Endothelial cell of umbilical vein (primary cell): ENCODE measurements around the gene MRPL57.

Source experiments
- CTCF ChIP-seq, 2 donors: IDR thresholded peaks; 1 replicate in 1 of 2; 2 replicates in 1 of 2; pipeline ENCODE4 v1.5.1; 2011; ENCODE audit warnings: low read length in 2 of 2, mild to moderate bottlenecking in 2 of 2, moderate library complexity in 2 of 2, control low read depth in 1 of 2, inconsistent platforms in 1 of 2, low read depth in 1 of 2; ENCODE audit not compliant: insufficient read depth in 1 of 2; ENCODE audit errors: extremely low read depth in 1 of 2
- EZH2 ChIP-seq: IDR thresholded peaks from 2 replicates; pipeline ENCODE4 v1.6.1; 2012; ENCODE audit warnings: borderline replicate concordance, low read depth, mild to moderate bottlenecking, moderate library complexity, low read length, inconsistent platforms; ENCODE audit not compliant: severe bottlenecking
- MAX ChIP-seq: IDR thresholded peaks from 2 replicates; pipeline ENCODE4 v1.6.1; 2011; ENCODE audit not compliant: insufficient read depth, insufficient read length
- POLR2A ChIP-seq: IDR thresholded peaks from 2 replicates; pipeline ENCODE4 v1.6.1; 2012; ENCODE audit warnings: low read depth, mild to moderate bottlenecking, control low read depth, low read length

- TF ChIP-seq EZH2, result no peak
- no peak for TF ChIP-seq CTCF (IDR thresholded peaks at IDR 0.05; ENCODE audit: extremely low read depth in 1 of 2, insufficient read depth in 1 of 2, low read depth in 1 of 2, low read length in 2 of 2)
- no peak for TF ChIP-seq MAX
- TF ChIP-seq POLR2A, result no peak
Measured at GRCh38 chr13:21142766-21143165, 33.7 kb upstream of the MRPL57 start.
